Left lung (tissue), 10 donors: ENCODE results near the gene MEF2C. TPM values are rescaled to one million over a fixed set of nuclear protein-coding genes. Genes with fewer than 3 reads are reported as not detected.

ENCODE experiments used
- ATAC-seq: fragments of 200-7000 bp; cut with Tn5 transposase; one replicate; pipeline ENCODE4 v1.9.1; 2020; ENCODE audit warnings: moderate library complexity
- DNase-seq, 4 donors: peaks; one replicate each; pipeline ENCODE4 v3.0.0-alpha.2; 2013 to 2020
- H3K27ac ChIP-seq, 2 donors: fragments of 200-600 bp; sonication (generic) in 1 of 2; one replicate each; pipeline versions ENCODE4 v1.5.0 to v1.8.0; 2020 to 2021
- H3K27me3 ChIP-seq, 2 donors: fragments of 200-600 bp; sonication (generic) in 1 of 2; one replicate each; pipeline versions ENCODE4 v1.5.0 to v1.8.0; 2020 to 2021
- H3K36me3 ChIP-seq, 2 donors: fragments of 200-600 bp; sonication (generic) in 1 of 2; one replicate each; pipeline versions ENCODE4 v1.5.0 to v1.8.0; 2020 to 2021
- H3K4me1 ChIP-seq, 2 donors: fragments of 200-600 bp; one replicate each; pipeline ENCODE4 v1.8.0; 2021
- H3K4me3 ChIP-seq, 2 donors: fragments of 200-600 bp; sonication (generic) in 1 of 2; one replicate each; pipeline versions ENCODE4 v1.5.0 to v1.8.0; 2020 to 2021; ENCODE audit warnings: mild to moderate bottlenecking in 1 of 2
- H3K9me3 ChIP-seq, 2 donors: fragments of 200-600 bp; sonication (generic) in 1 of 2; one replicate each; pipeline versions ENCODE4 v1.5.0 to v1.8.0; 2020 to 2021
- intact Hi-C, 2 donors: fragments of 100-400 bp; cut with DNase I; formaldehyde crosslinking; loops; one replicate each; pipeline versions ENCODE4 v1.11.2 to v1.14.2; 2022
- polyA plus RNA-seq, 6 donors: library from polyadenylated mRNA; unstranded; fragments of 120-200 nt; gene quantifications; one replicate each; pipeline ENCODE4 v1.2.1, GENCODE V29; 2013; ENCODE audit not compliant: insufficient read length in 6 of 6
- total RNA-seq, 2 donors: library from RNA; stranded (reverse); fragmentation: NEBNext Ultra II Directional; extraction: Animal tissue kit (Norgen Biotek cat#: 25700); gene quantifications; one replicate each; pipeline ENCODE4 v1.2.1, GENCODE V29; 2021
- TF ChIP-seq, protein P1 (sequence below), 2 donors: fragments of 200-600 bp; sonication (generic) in 1 of 2; IDR thresholded peaks; one replicate each; pipeline versions ENCODE4 v1.5.0 to v1.8.0; 2021; ENCODE audit warnings: antibody characterized with exemption in 2 of 2
- donor health status: DM: no; HTN: yes; CAD: no.
- donor health status: DM: no; HTN: no; CAD: no.

Gene MEF2C
- total and polyA plus RNA-seq, 8 donors = 45.7 to 97.3 (median 81.5) TPM

DNA sequence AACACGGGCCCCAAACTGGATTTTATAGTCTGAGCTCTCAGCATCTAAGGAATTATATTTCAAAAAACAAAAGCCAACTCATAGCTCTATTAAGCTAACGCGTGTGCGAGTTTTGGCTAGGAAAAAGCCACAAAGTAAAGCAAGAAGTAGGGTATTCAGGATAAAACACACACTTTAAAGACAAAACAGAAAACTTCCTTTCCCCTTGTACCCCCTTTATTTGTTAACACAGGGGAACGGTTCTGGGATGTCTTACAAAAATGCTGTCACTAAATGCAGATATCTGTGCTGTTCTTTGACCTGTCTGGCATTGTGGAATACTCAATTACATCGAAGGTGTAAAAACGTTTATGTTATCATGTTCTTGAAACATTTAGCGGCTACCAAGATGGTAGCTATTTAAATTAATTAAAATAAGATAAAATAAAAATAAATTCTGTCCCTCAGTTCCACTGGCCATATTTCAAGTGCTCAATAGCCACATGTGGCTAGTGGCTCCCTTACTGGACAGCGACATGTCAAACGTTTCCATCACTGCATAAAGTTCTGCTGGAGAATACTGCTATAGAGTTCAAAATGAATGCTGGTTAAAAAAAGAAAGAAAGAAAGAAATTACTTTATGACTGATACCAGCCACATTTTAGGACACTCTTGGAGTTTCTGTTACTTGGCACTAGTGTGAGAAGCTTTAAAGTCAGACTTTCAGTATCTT is 7.2 kb upstream of the MEF2C start:
- ATAC-seq = no peak
- intact Hi-C loops = no loop called here
- peak overlapping the region; percentile 41 to 53 for H3K4me3 ChIP-seq
- peak overlapping the region; percentile 71 to 74 for H3K27ac ChIP-seq
- H3K9me3 ChIP-seq = no peaks in the 10 kb centered on the region
- TF ChIP-seq, protein P1, sequence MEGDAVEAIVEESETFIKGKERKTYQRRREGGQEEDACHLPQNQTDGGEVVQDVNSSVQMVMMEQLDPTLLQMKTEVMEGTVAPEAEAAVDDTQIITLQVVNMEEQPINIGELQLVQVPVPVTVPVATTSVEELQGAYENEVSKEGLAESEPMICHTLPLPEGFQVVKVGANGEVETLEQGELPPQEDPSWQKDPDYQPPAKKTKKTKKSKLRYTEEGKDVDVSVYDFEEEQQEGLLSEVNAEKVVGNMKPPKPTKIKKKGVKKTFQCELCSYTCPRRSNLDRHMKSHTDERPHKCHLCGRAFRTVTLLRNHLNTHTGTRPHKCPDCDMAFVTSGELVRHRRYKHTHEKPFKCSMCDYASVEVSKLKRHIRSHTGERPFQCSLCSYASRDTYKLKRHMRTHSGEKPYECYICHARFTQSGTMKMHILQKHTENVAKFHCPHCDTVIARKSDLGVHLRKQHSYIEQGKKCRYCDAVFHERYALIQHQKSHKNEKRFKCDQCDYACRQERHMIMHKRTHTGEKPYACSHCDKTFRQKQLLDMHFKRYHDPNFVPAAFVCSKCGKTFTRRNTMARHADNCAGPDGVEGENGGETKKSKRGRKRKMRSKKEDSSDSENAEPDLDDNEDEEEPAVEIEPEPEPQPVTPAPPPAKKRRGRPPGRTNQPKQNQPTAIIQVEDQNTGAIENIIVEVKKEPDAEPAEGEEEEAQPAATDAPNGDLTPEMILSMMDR (IDR thresholded peaks at IDR 0.05) = no peak
- no peak for DNase-seq
- peaks cover 0 to 41% of the 10 kb centered on the region in 2 donors for H3K4me1 ChIP-seq
- H3K27me3 ChIP-seq = peaks cover 0 to 7% of the 10 kb centered on the region in 2 donors
- H3K36me3 ChIP-seq = no peaks in the 10 kb centered on the region

DNA sequence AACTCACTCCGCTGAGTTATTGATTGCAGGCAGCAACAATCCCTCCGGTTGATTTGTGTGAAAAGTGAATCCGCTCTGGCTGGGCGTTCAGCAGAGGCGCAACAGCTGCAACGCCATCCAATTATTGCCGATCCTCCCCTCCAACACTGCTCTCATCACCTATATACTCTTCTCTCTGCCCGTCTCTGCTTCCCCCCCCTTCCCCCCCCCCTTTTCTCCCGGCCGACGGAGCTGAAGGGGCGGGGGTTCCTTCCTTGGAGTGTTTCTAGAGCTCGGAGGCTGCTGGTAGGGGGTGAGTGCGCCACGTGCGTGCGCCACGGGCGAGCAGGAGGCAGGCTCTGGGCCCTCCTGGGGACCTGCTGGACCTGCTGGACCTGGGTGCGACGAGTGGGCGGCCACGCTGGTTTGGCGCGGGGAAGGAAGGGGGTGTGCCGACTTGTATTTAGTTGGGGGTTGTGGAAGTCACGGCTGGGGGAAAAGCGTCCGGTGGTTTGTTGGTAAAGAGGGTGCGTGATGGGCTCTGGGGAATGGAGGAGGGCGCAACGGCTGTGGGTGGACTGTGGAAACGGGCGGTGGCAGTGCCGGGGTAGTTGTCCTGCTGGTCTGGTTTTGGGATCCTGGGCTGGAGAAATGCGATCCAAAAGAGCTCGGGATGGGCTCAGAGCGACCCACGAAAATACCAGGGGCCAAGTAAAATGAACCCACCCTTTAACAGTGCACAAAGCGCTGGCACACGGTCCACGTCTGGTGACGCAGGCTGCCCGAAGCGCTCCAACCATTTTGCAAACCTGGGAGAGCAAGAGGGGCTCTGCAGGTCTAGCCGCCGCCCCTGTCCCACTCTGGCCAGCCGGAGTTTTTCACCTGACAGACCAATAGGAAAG is 6.4 kb upstream of the MEF2C start:
- ATAC-seq (peak; percentile 89), DNase-seq (peak; percentile 65 to 88 (median 75))
- Histone ChIP-seq H3K27me3 (peaks cover 0 to 10% of the 10 kb centered on the region in 2 donors), H3K9me3 (no peaks in the 10 kb centered on the region), H3K4me1 (peaks cover 0 to 43% of the 10 kb centered on the region in 2 donors), H3K27ac (peak overlapping the region; percentile 71 to 74), H3K4me3 (peak overlapping the region; percentile 41 to 53), H3K36me3 (no peaks in the 10 kb centered on the region)
- intact Hi-C loops = loop anchor here in 1 of 2 donors (10.0 kb wide), 1 partner anchor 155 kb away; no protein-coding TSS in a partner anchor
- TF ChIP-seq, protein P1 (IDR thresholded peaks at IDR 0.05) = no peak

DNA sequence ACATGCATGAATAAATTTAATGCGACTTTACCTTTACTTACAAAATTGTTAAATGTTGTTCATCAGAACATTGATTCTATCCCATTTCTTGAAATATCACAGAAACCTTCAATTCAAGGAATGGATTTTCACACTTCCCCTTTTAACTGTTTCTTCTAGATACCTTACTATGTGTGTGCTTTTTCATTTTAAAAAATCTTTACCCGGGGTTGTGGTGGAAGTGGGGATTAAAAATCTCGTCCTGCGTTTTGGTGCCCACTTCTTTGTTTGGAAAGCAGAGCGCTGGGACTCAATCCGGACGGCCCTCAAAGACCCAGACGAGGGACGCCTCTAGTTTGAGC is 5.8 kb upstream of the MEF2C start:
- Histone ChIP-seq H3K4me3 (peak overlapping the region; percentile 41 to 53), H3K4me1 (peaks cover 0 to 43% of the 10 kb centered on the region in 2 donors), H3K9me3 (no peaks in the 10 kb centered on the region), H3K27ac (peak overlapping the region; percentile 71 to 74), H3K27me3 (peaks cover 0 to 15% of the 10 kb centered on the region in 2 donors), H3K36me3 (no peaks in the 10 kb centered on the region)
- no peak for ATAC-seq
- TF ChIP-seq, protein P1 (IDR thresholded peaks at IDR 0.05) = no peak
- DNase-seq = no peak
- intact Hi-C loops = loop anchor here in 1 of 2 donors (10.0 kb wide), 1 partner anchor 154 kb away; no protein-coding TSS in a partner anchor

DNA sequence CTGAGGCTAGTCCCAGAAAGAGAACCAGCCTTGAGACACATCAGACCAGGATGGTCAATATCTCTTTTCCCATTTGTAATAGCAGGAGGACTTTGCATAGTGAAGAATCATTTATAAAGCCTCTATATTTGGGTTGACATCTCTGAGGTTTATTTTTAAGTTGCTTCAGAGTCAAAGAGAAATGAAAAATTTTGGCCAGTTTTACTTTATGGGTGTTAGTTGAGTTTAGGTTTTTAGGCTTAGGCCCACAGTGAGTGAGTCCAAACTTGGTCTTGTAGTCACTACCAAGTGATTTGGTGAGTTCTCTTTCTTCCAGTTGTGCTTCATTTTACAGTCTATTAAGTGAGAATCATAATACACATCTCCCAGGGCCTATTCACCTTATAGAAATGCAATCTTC is 5.3 kb upstream of the MEF2C start:
- peaks cover 0 to 15% of the 10 kb centered on the region in 2 donors for H3K27me3 ChIP-seq
- no peaks in the 10 kb centered on the region for H3K36me3 ChIP-seq
- H3K9me3 ChIP-seq = no peaks in the 10 kb centered on the region
- peak overlapping the region; percentile 71 to 74 for H3K27ac ChIP-seq
- TF ChIP-seq, protein P1 (IDR thresholded peaks at IDR 0.05) = no peak
- DNase-seq (no peak), ATAC-seq (no peak)
- no peak overlapping the region for H3K4me3 ChIP-seq
- intact Hi-C loops = loop anchor here in 1 of 2 donors (10.0 kb wide), 1 partner anchor 153 kb away; no protein-coding TSS in a partner anchor
- peaks cover 0 to 43% of the 10 kb centered on the region in 2 donors for H3K4me1 ChIP-seq

DNA sequence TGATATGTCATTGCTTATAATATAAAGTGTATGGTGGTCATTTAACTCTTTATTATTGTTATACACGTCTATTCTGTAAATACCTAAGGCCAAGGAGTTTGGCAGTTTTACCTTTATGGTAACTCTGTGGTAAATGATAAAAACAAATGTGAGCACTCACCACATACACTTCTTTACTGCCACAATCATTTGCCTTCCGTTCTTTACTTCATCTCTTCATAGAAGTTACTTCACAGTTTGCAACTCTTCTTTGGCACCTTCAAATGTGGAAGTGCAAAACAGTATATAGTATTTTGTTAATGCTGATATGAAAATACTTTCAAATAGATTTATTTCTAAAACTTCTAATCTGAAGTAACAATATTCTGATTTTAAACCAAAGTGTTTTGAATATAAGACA is 4.4 kb upstream of the MEF2C start:
- peak overlapping the region; percentile 28 to 69 for H3K27ac ChIP-seq
- ATAC-seq = no peak
- TF ChIP-seq, protein P1 (IDR thresholded peaks at IDR 0.05) = no peak
- no peak overlapping the region for H3K4me3 ChIP-seq
- H3K4me1 ChIP-seq = peaks cover 0 to 43% of the 10 kb centered on the region in 2 donors
- intact Hi-C loops = loop anchor here in 1 of 2 donors (10.0 kb wide), 1 partner anchor 153 kb away; no protein-coding TSS in a partner anchor
- DNase-seq = no peak
- H3K27me3 ChIP-seq = peaks cover 0 to 15% of the 10 kb centered on the region in 2 donors
- no peaks in the 10 kb centered on the region for H3K9me3 ChIP-seq
- H3K36me3 ChIP-seq = no peaks in the 10 kb centered on the region
